H1 (cell line): ENCODE data around the gene TAMALIN. TPM values are rescaled to one million over a fixed set of nuclear protein-coding genes. Genes with fewer than 3 reads are reported as not detected.

Experiments
- CTCF ChIA-PET: fragments of 300-600 bp; sonication (Branson Sonifier 250); formaldehyde crosslinking; loops from one replicate; lab custom pipeline; 2021; ENCODE audit not compliant: partially characterized antibody; lab: Charles Lee
- POLR2A ChIA-PET: fragments of 300-600 bp; sonication (Branson Sonifier 250); formaldehyde crosslinking; loops from one replicate; lab custom pipeline; 2021; ENCODE audit warnings: inconsistent platforms; ENCODE audit not compliant: partially characterized antibody; lab: Charles Lee
- DNase-seq, 2 experiments: peaks; one replicate each; pipeline versions ENCODE4 v3.0.0 to v3.0.0-alpha.2; 2010 to 2022; ENCODE audit warnings: low spot score in 2 of 2, low read depth in 1 of 2, mixed read lengths in 1 of 2
- FAIRE-seq: peaks from 2 replicates; lab custom pipeline; 2011; peaks lifted over from hg19 to GRCh38; lab: Jason Lieb, UNC
- H2AFZ ChIP-seq: 2 replicates; pipeline ENCODE4 v1.8.1; 2012; ENCODE audit warnings: low read length, inconsistent platforms
- H2AK5ac ChIP-seq: 2 replicates; pipeline ENCODE4 v1.6.1; 2013; ENCODE audit warnings: low read depth, low read length
- H2BK120ac ChIP-seq: replicated peaks from 2 replicates; pipeline ENCODE3; 2013; ENCODE audit warnings: low read depth, low read length, inconsistent platforms
- H2BK12ac ChIP-seq: 2 replicates; pipeline ENCODE4 v1.6.1; 2013; ENCODE audit warnings: low read depth, low read length
- H2BK15ac ChIP-seq: 2 replicates; pipeline ENCODE4 v1.6.1; 2013; ENCODE audit warnings: low read length
- H2BK20ac ChIP-seq: 2 replicates; pipeline ENCODE4 v1.6.1; 2013; ENCODE audit warnings: low read length
- H2BK5ac ChIP-seq: 2 replicates; pipeline ENCODE4 v1.6.1; 2013; ENCODE audit warnings: low read depth, low read length
- H3K14ac ChIP-seq: 2 replicates; pipeline ENCODE4 v1.6.1; 2013; ENCODE audit warnings: inconsistent platforms; ENCODE audit not compliant: insufficient read length
- H3K18ac ChIP-seq: 2 replicates; pipeline ENCODE4 v1.6.1; 2013; ENCODE audit warnings: low read length; ENCODE audit errors: extremely low read depth
- H3K23ac ChIP-seq: 2 replicates; pipeline ENCODE4 v1.6.1; 2013; ENCODE audit warnings: inconsistent platforms; ENCODE audit not compliant: insufficient read length
- H3K23me2 ChIP-seq: 2 replicates; pipeline ENCODE4 v1.6.1; 2013; ENCODE audit warnings: low read depth, low read length
- H3K27ac ChIP-seq: 2 replicates; pipeline ENCODE4 v1.6.1; 2011; ENCODE audit warnings: low read depth, low read length, inconsistent platforms
- H3K27me3 ChIP-seq, 4 experiments: replicated peaks in 1 of 4; 1 replicate in 1 of 4; 2 replicates in 3 of 4; pipeline versions ENCODE4 v1.6.1 to v1.8.1; 2011 to 2013; ENCODE audit warnings: low read length in 3 of 4, mild to moderate bottlenecking in 3 of 4, inconsistent platforms in 2 of 4, mixed read lengths in 2 of 4, moderate library complexity in 1 of 4; ENCODE audit not compliant: control insufficient read depth in 3 of 4, insufficient read depth in 3 of 4; ENCODE audit errors: extremely low read depth in 1 of 4
- H3K36me3 ChIP-seq, 4 experiments: 2 replicates each; pipeline versions ENCODE4 v1.6.1 to v1.8.1; 2011 to 2013; ENCODE audit warnings: mild to moderate bottlenecking in 4 of 4, low read length in 3 of 4, moderate library complexity in 2 of 4, control low read depth in 1 of 4, inconsistent platforms in 1 of 4; ENCODE audit not compliant: insufficient read depth in 4 of 4, control insufficient read depth in 2 of 4
- H3K4ac ChIP-seq: replicated peaks from 2 replicates; pipeline ENCODE3; 2013; ENCODE audit warnings: low read length, low read depth, mixed read lengths, inconsistent platforms; ENCODE audit not compliant: insufficient read length
- H3K4me1 ChIP-seq, 4 experiments: replicated peaks in 1 of 4; 1 replicate in 1 of 4; 2 replicates in 3 of 4; pipeline versions ENCODE4 v1.6.1 to v1.8.1; 2011 to 2013; ENCODE audit warnings: low read length in 3 of 4, inconsistent platforms in 2 of 4, mixed read lengths in 1 of 4; ENCODE audit not compliant: insufficient read depth in 4 of 4, control insufficient read depth in 3 of 4
- H3K4me2 ChIP-seq, 2 experiments: 2 replicates each; pipeline versions ENCODE4 v1.6.1 to v1.8.1; 2011 to 2013; ENCODE audit warnings: low read depth in 2 of 2, low read length in 2 of 2, control low read depth in 1 of 2, inconsistent platforms in 1 of 2, mild to moderate bottlenecking in 1 of 2; ENCODE audit not compliant: insufficient read depth in 1 of 2
- H3K4me3 ChIP-seq, 4 experiments: fragments of 200-600, 300-600 bp in 1 of 4; sonication (generic), shearing (Covaris generic), sonication (Bioruptor Twin) in 1 of 4; 2 replicates each; pipeline versions ENCODE4 v1.5.1 to v1.8.1; 2011 to 2016; ENCODE audit warnings: low read length in 4 of 4, low read depth in 3 of 4, control low read depth in 2 of 4, inconsistent platforms in 2 of 4, mild to moderate bottlenecking in 2 of 4, mixed read lengths in 1 of 4, moderate library complexity in 1 of 4; ENCODE audit not compliant: insufficient read depth in 2 of 4; ENCODE audit errors: extremely low read depth in 1 of 4
- H3K56ac ChIP-seq: replicated peaks from 2 replicates; pipeline ENCODE3; 2013; ENCODE audit warnings: low read depth, mild to moderate bottlenecking, mixed read lengths, low read length, inconsistent platforms; ENCODE audit not compliant: insufficient read length
- H3K79me1 ChIP-seq: 2 replicates; pipeline ENCODE4 v1.6.1; 2013; ENCODE audit warnings: low read depth, low read length, control low read depth
- H3K79me2 ChIP-seq, 2 experiments: 2 replicates each; pipeline versions ENCODE4 v1.6.1 to v1.8.1; 2012 to 2013; ENCODE audit warnings: low read length in 2 of 2, mild to moderate bottlenecking in 2 of 2, inconsistent platforms in 1 of 2; ENCODE audit not compliant: insufficient read depth in 2 of 2, control insufficient read depth in 1 of 2
- H3K9ac ChIP-seq, 4 experiments: replicated peaks in 1 of 4; 1 replicate in 1 of 4; 2 replicates in 3 of 4; pipeline versions ENCODE4 v1.6.1 to v1.8.1; 2011 to 2013; ENCODE audit warnings: low read depth in 3 of 4, low read length in 3 of 4, control low read depth in 2 of 4, mild to moderate bottlenecking in 2 of 4, moderate library complexity in 2 of 4, inconsistent platforms in 1 of 4; ENCODE audit errors: extremely low read depth in 1 of 4
- H3K9me3 ChIP-seq, 2 experiments: 2 replicates each; pipeline versions ENCODE4 v1.6.1 to v1.8.1; 2012 to 2013; ENCODE audit warnings: mild to moderate bottlenecking in 2 of 2, moderate library complexity in 2 of 2, control low read depth in 1 of 2, inconsistent platforms in 1 of 2, low read depth in 1 of 2, low read length in 1 of 2, mixed read lengths in 1 of 2; ENCODE audit not compliant: insufficient read depth in 2 of 2
- H4K20me1 ChIP-seq, 2 experiments: replicated peaks in 1 of 2; 2 replicates each; pipeline versions ENCODE3 to v1.8.1; 2011 to 2013; ENCODE audit warnings: inconsistent platforms in 2 of 2, low read length in 2 of 2, mild to moderate bottlenecking in 1 of 2; ENCODE audit not compliant: insufficient read depth in 2 of 2, control insufficient read depth in 1 of 2
- H4K5ac ChIP-seq: 2 replicates; pipeline ENCODE4 v1.6.1; 2013; ENCODE audit warnings: low read length, low read depth, mixed read lengths, inconsistent platforms; ENCODE audit not compliant: insufficient read length
- H4K8ac ChIP-seq: 2 replicates; pipeline ENCODE4 v1.8.0; 2013; ENCODE audit warnings: mild to moderate bottlenecking, moderate library complexity, low read length, inconsistent platforms; ENCODE audit not compliant: insufficient read depth; ENCODE audit errors: extremely low read depth
- H4K91ac ChIP-seq: replicated peaks from 2 replicates; pipeline ENCODE3; 2013; ENCODE audit warnings: low read length, mixed read lengths, inconsistent platforms; ENCODE audit not compliant: insufficient read length
- CBX5 ChIP-seq: fragments of 300-800, 300-1000 bp; sonication (generic); IDR thresholded peaks from 2 replicates; pipeline ENCODE4 v1.7.1; 2016; ENCODE audit warnings: antibody characterized with exemption, low read length, low read depth
- CHD2 ChIP-seq: IDR thresholded peaks from 2 replicates; pipeline ENCODE4 v1.6.1; 2012; ENCODE audit warnings: low read length, improper control_type of control experiment
- CTBP2 ChIP-seq: IDR thresholded peaks from 2 replicates; pipeline ENCODE4 v1.7.0; 2011; ENCODE audit warnings: borderline replicate concordance, mild to moderate bottlenecking, moderate library complexity, mixed read lengths, low read length; ENCODE audit not compliant: insufficient read depth, insufficient read length
- E2F6 ChIP-seq: IDR thresholded peaks from 2 replicates; pipeline ENCODE4 v1.6.1; 2012; ENCODE audit warnings: inconsistent platforms
- EZH2 ChIP-seq: fragments of 200-600 bp; sonication (generic); IDR thresholded peaks from 2 replicates; pipeline ENCODE4 v1.7.1; 2012; ENCODE audit warnings: low read depth, mild to moderate bottlenecking, moderate library complexity, low read length, inconsistent platforms; ENCODE audit not compliant: severe bottlenecking
- GABPA ChIP-seq: IDR thresholded peaks from 2 replicates; pipeline ENCODE4 v1.6.1; 2011; ENCODE audit warnings: mild to moderate bottlenecking, low read length, moderate library complexity, borderline replicate concordance; ENCODE audit not compliant: insufficient read depth
- KDM4A ChIP-seq: IDR thresholded peaks from one replicate; pipeline ENCODE4 v1.7.1; 2012; ENCODE audit warnings: low read depth, mild to moderate bottlenecking, moderate library complexity, low read length, inconsistent platforms; ENCODE audit not compliant: severe bottlenecking
- POLR2A ChIP-seq, 2 experiments: IDR thresholded peaks; 1 replicate in 1 of 2; 2 replicates in 1 of 2; pipeline ENCODE4 v1.6.1; 2011; ENCODE audit warnings: low read depth in 2 of 2, low read length in 2 of 2, mild to moderate bottlenecking in 2 of 2; ENCODE audit errors: control extremely low read depth in 1 of 2
- POLR2AphosphoS5 ChIP-seq: IDR thresholded peaks from 2 replicates; pipeline ENCODE4 v1.6.1; 2011; ENCODE audit warnings: low read depth, low read length
- RBBP5 ChIP-seq: IDR thresholded peaks from 2 replicates; pipeline ENCODE4 v1.7.1; 2012; ENCODE audit warnings: low read depth, mild to moderate bottlenecking, inconsistent platforms, low read length, moderate library complexity, borderline replicate concordance
- RXRA ChIP-seq: IDR thresholded peaks from 2 replicates; pipeline ENCODE4 v1.6.1; 2011; ENCODE audit warnings: low read depth, mild to moderate bottlenecking, low read length, moderate library complexity; ENCODE audit not compliant: insufficient read depth
- SIN3A ChIP-seq, 2 experiments: IDR thresholded peaks in 1 of 2; conservative IDR thresholded peaks in 1 of 2; 2 replicates each; pipeline ENCODE4 v1.6.1; 2011 to 2012; ENCODE audit warnings: low read length in 2 of 2, improper control_type of control experiment in 1 of 2, low read depth in 1 of 2, mild to moderate bottlenecking in 1 of 2
- SP1 ChIP-seq: IDR thresholded peaks from 2 replicates; pipeline ENCODE4 v1.6.1; 2011; ENCODE audit warnings: low read depth, low read length
- WGBS, 2 experiments: shearing (Covaris generic) in 1 of 2; methylation state at CpG; one replicate each; pipeline versions ENCODE4 v1.1.6 to v1.1.7; 2013 to 2015; ENCODE audit warnings: low lambda C conversion rate in 2 of 2, mixed read lengths in 2 of 2, inconsistent platforms in 1 of 2, low coverage in 1 of 2, missing lambda C conversion rate in 1 of 2; ENCODE audit not compliant: insufficient replicate concordance in 2 of 2, insufficient coverage in 1 of 2, insufficient read length in 1 of 2; ENCODE audit errors: extremely low coverage in 1 of 2, missing lambda C conversion rate in 1 of 2; 5-methylcytosine and 5-hydroxymethylcytosine counted together
- polyA plus RNA-seq, 7 experiments: library from polyadenylated mRNA; depleted of rRNA in 3 of 7; stranded (reverse) in 5 of 7; unstranded in 2 of 7; fragments of >200 nt in 5 of 7; fragments of 200-250 nt in 2 of 7; gene quantifications; 1 replicate in 5 of 7; 2 replicates in 1 of 7; 4 replicates in 1 of 7; pipeline versions ENCODE4 v1.2.1 to v1.2.3, GENCODE V29; 2011 to 2013; ENCODE audit warnings: missing spikeins in 2 of 7, mixed read lengths in 2 of 7
- total RNA-seq: library from RNA; stranded (reverse); fragmentation: NEBNext Ultra II Directional; extraction: Animal tissue kit (Norgen Biotek cat#: 25700); gene quantifications from 2 replicates; pipeline ENCODE4 v1.2.1, GENCODE V29; 2021

The TAMALIN gene
- total and polyA plus RNA-seq, 2 of the 8 experiments (the other 6 are each of a cell fraction or from before 2014, with no cell fraction given): 2.6 to 4.9 TPM

DNA sequence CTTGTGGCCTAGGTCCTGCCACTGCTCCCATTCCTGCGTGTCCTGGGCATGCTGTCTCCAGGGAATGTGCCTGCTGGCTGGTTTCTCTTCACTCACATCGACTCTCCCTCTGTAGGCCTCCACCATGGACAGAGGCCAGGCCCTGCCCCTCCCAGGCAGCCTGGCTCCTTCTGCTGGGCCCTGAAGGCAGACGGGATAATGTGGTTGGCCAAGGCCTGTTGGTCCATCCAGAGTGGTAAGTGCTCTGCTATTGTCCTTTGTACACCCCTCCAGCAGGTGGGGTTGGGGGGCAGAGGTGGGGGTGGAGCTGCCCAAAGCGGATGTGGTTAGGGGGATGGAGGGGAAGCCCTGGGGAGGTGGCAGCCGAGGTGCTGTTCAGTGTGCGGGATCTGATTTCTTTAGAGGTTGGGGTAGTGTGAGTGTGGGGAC lies 35.0 kb downstream of the TAMALIN start:
- 63% methylated on average over 4 of the region's 6 CpGs; no CpG with 5 or more reads in 1 of the 2 experiments for WGBS, 2 experiments
- POLR2A ChIA-PET: interaction anchor here (1.3 to 6.6 kb wide), 6 partner anchors 11 to 46 kb away, joined by 3 to 56 read pairs (median 6); partner anchors contain the start of gene ATG101
- Histone ChIP-seq H3K4me3 (no peak overlapping the region), H4K91ac (no peak overlapping the region), H3K9ac (no peak overlapping the region), H3K4me2 (no peak overlapping the region), H4K5ac (no peak overlapping the region), H3K27me3 (no peaks in the 10 kb centered on the region; a peak in 3 of 7 replicates), H2AK5ac (no peak overlapping the region), H3K79me1 (peaks cover 4% of the 10 kb centered on the region), H2BK20ac (no peak overlapping the region), H3K18ac (no peak overlapping the region), H3K23ac (no peak overlapping the region), H3K4me1 (peaks cover 0 to 3% (median 0%) of the 10 kb centered on the region in 4 experiments; a peak in 2 of 7 replicates), H3K4ac (no peak overlapping the region), H3K36me3 (no peaks in the 10 kb centered on the region; a peak in 2 of 8 replicates), H3K9me3 (no peaks in the 10 kb centered on the region), H3K27ac (no peak overlapping the region), H4K8ac (no peak overlapping the region), H4K20me1 (peaks cover 4 to 15% of the 10 kb centered on the region in 2 experiments), H2BK120ac (no peak overlapping the region), H3K14ac (no peak overlapping the region), H2BK5ac (no peak overlapping the region), H3K23me2 (peaks cover 2% of the 10 kb centered on the region; the same call in 1 of the 2 replicates), H3K56ac (no peak overlapping the region), H2BK12ac (no peak overlapping the region), H3K79me2 (peaks cover 0 to 24% of the 10 kb centered on the region in 2 experiments; a peak in 2 of 4 replicates), H2AFZ (no peak overlapping the region), H2BK15ac (no peak overlapping the region)
- FAIRE-seq (no peak), DNase-seq (no peak)
- CTCF ChIA-PET: interaction anchor here (1.0 to 15.8 kb wide), 9 partner anchors 9 to 168 kb away, joined by 3 to 294 read pairs (median 7); partner anchors contain the start of genes ATG101, NR4A1 and SMIM41
- TF ChIP-seq RBBP5 (no peak), EZH2 (no peak), POLR2AphosphoS5 (no peak), SP1 (no peak), E2F6 (no peak), CBX5 (no peak), RXRA (no peak), CTBP2 (no peak), GABPA (no peak), POLR2A (IDR thresholded peaks at IDR 0.05; ENCODE audit: control extremely low read depth in 1 of 2, low read depth in 2 of 2, low read length in 2 of 2) (no peak), CHD2 (no peak), KDM4A (no peak), SIN3A (conservative IDR thresholded peaks at IDR 0.05 in 1 of 2, IDR thresholded peaks at IDR 0.05 in 1 of 2; ENCODE audit: low read depth in 1 of 2, low read length in 2 of 2) (0 out of 4 replicates have a peak, but pooled peaks of 1 of the 2 experiments have one; percentile 30)
